ENCODE measurements around the gene SAFB2. TPM values are rescaled to one million over a fixed set of nuclear protein-coding genes. Genes with fewer than 3 reads are reported as not detected.

The SAFB2 gene
- 80.2 TPM for total RNA-seq

DNA sequence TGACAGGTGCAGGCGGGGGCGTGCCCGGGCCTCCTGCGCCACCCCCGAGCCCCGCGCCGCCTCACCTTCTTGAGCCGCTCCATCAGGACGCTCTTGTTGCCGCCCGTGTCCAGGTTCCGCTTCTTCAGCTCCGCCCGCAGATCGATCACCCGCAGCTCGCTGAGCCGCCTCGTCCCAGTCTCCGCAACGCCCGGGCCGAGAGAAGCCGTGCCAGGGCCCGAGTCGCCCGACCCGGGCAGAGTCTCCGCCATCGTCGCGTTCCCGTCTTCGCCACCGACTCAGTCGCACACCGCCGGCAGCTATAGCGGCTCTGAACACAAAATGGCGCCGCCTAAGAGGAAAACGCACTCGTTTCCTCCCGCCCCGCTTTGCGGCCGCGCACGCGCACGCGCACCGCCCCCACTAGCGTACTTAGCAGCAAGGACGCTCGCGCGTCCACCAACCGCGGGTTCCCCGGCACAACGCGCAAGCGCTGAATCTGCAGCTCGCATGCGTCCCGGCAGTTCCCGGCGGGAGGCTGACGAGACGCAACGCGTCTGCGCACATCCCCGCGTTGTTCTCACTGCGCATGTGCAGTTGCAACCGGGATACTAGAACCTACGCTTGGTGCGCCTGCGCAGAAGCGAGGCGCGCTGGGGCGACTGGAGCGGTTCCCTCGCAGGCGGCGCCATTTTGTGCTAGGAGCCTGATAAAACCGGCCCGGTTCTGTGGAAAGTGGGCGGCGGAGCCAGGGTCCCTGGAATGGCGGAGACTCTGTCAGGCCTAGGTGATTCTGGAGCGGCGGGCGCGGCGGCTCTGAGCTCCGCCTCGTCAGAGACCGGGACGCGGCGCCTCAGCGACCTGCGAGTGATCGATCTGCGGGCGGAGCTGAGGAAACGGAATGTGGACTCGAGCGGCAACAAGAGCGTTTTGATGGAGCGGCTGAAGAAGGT, at the start of gene SAFB2, which contains the start of gene SAFB:
Gene SAFB2, minus strand, starts transcription at position 312 of the 932 bp plus-strand sequence. Its CDS starts 61 bp downstream, at position 251.
Gene SAFB, plus strand, starts transcription at position 619 of the 932 bp plus-strand sequence. Its CDS starts 123 bp downstream, at position 742.

DNA sequence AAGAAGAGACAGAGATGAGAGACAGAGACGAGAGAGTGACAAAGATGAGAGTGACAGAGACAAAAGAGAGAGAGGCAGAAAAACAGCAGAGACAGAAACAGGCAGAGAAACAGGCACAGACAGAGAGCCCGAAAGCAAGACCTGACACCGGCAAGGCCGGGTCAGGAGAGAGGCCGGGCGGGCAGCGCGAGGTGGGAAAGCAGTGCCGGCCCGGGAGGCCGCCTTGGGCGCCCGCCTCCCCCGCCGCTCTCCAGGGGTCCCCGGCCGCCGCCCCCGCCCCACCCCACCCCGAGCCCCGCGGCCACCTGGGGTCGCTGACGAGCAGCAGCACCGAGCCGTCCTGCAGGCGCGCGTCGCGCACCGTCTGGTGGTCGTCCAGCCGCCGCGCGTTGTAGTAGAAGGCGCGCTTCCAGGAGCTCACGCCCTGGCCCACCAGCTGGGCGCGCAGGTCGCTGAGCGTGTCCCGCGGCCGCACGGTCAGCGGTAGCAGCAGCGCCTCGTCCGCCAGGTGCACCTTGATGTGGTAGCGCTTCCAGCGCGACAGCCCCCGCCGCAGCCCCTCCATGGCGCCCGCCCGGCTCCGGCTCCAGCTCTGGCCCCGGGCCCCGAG, 55.1 kb downstream of the SAFB2 start, which contains the start of gene TINCR:
Gene TINCR, minus strand, starts transcription at position 594 of the 610 bp plus-strand sequence.

Small RNA genes within 50 kb of the gene (small RNA-seq; reads per million reads assigned to genes)
- not detected for gene SNRPEP4 (ENCODE audit: low replicate concordance)

Other genes with a start within 250 kb of the SAFB2 start
- not detected for gene ZNRF4, start 167.4 kb downstream of the SAFB2 start, total RNA-seq
- 0.93 TPM for gene TINCR, start 54.8 kb downstream of the SAFB2 start, total RNA-seq
- 118 TPM for gene SAFB, start 307 bp upstream of the SAFB2 start, total RNA-seq
- gene MICOS13, start 57.7 kb upstream of the SAFB2 start, total RNA-seq: 90.4 TPM
- 12.6 TPM for gene HSD11B1L, start 58.3 kb upstream of the SAFB2 start, total RNA-seq
- gene RPL36, start 67.5 kb upstream of the SAFB2 start, total RNA-seq: 754 TPM
- 83.1 TPM for gene LONP1, start 97.4 kb upstream of the SAFB2 start, total RNA-seq
- not detected for gene CATSPERD, start 97.9 kb upstream of the SAFB2 start, total RNA-seq
- gene PRR22, start 162.0 kb upstream of the SAFB2 start, total RNA-seq: 1.1 TPM
- gene DUS3L, start 168.4 kb upstream of the SAFB2 start, total RNA-seq: 31.2 TPM
- gene NRTN, start 182.3 kb upstream of the SAFB2 start, total RNA-seq: 2.9 TPM
- gene FUT6, start 216.9 kb upstream of the SAFB2 start, total RNA-seq: 19.0 TPM
- 0.41 TPM for gene FUT3, start 228.7 kb upstream of the SAFB2 start, total RNA-seq
- not detected for gene FUT5, start 247.8 kb upstream of the SAFB2 start, total RNA-seq